ENCODE data around the gene ZMIZ2. TPM values are rescaled to one million over a fixed set of nuclear protein-coding genes. Genes with fewer than 3 reads are reported as not detected.

Gene ZMIZ2
- total and polyA plus RNA-seq, 9 of the 15 experiments (the other 6 are each of a cell fraction or from before 2014, with no cell fraction given) = 0.13 to 40.3 (median 4.9) TPM

DNA sequence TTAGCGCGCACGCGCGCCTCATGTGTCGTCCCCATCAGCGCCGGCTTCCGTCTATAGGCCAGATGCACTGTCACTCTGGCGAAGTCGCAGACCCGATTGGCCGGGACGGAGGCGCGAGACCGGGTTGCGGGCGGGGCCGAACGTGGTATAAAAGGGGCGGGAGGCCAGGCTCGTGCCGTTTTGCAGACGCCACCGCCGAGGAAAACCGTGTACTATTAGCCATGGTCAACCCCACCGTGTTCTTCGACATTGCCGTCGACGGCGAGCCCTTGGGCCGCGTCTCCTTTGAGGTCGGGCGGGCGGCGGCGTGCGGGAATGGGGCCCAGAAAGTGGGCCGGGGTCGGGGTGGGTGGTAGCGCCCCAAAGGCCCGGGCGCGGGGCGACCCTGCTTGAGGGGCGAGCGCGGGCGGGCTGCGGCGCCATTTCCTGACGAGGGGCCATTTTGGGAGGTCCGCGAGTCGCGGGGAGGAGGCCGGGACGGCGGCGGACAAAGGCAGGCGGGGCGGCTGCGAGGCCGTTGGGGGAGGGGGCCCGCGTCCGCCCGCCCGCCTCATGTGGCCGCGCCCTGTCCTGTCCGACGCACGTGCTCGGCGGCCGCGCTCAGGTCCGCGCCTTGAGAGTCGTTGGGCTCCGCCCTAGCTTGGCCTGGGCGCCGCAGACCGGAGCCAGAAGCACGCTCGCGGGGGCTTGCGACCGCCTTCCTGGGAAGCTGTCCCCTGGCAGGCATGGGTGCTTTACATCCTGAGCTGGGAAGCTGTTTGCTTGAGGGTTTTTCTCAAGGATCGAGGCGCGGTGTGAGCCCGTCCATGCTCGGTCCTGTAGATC is 48.1 kb downstream of the ZMIZ2 start, which contains the start of gene PPIA (continued):
- no peak for TF ChIP-seq NCOA1 (IDR thresholded peaks at IDR 0.05; ENCODE audit: low read depth)
- TF ChIP-seq ZNF282 (CRISPR knock-in tag; IDR thresholded peaks at IDR 0.05) = no peak; the same call in 1 of the 2 replicates
- TF ChIP-seq, protein P1, sequence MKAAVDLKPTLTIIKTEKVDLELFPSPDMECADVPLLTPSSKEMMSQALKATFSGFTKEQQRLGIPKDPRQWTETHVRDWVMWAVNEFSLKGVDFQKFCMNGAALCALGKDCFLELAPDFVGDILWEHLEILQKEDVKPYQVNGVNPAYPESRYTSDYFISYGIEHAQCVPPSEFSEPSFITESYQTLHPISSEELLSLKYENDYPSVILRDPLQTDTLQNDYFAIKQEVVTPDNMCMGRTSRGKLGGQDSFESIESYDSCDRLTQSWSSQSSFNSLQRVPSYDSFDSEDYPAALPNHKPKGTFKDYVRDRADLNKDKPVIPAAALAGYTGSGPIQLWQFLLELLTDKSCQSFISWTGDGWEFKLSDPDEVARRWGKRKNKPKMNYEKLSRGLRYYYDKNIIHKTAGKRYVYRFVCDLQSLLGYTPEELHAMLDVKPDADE (conservative IDR thresholded peaks at IDR 0.05; ENCODE audit: control insufficient read depth, low read depth, low read length) = 0 out of 2 replicates have a peak, but pooled peaks have one; percentile 76
- TF ChIP-seq ZNF699 (CRISPR knock-in tag; IDR thresholded peaks at IDR 0.05; ENCODE audit: insufficient replicate concordance) = no peak
- no peak for TF ChIP-seq WHSC1 (IDR thresholded peaks at IDR 0.05; ENCODE audit: low read length)
- TF ChIP-seq NEUROD1 (IDR thresholded peaks at IDR 0.05; ENCODE audit: borderline replicate concordance, low read depth, low read length, partially characterized antibody) = peak; percentile 95
- peak; percentile 98 for TF ChIP-seq GTF2A2 (tag; IDR thresholded peaks at IDR 0.05)
- TF ChIP-seq, protein P2, sequence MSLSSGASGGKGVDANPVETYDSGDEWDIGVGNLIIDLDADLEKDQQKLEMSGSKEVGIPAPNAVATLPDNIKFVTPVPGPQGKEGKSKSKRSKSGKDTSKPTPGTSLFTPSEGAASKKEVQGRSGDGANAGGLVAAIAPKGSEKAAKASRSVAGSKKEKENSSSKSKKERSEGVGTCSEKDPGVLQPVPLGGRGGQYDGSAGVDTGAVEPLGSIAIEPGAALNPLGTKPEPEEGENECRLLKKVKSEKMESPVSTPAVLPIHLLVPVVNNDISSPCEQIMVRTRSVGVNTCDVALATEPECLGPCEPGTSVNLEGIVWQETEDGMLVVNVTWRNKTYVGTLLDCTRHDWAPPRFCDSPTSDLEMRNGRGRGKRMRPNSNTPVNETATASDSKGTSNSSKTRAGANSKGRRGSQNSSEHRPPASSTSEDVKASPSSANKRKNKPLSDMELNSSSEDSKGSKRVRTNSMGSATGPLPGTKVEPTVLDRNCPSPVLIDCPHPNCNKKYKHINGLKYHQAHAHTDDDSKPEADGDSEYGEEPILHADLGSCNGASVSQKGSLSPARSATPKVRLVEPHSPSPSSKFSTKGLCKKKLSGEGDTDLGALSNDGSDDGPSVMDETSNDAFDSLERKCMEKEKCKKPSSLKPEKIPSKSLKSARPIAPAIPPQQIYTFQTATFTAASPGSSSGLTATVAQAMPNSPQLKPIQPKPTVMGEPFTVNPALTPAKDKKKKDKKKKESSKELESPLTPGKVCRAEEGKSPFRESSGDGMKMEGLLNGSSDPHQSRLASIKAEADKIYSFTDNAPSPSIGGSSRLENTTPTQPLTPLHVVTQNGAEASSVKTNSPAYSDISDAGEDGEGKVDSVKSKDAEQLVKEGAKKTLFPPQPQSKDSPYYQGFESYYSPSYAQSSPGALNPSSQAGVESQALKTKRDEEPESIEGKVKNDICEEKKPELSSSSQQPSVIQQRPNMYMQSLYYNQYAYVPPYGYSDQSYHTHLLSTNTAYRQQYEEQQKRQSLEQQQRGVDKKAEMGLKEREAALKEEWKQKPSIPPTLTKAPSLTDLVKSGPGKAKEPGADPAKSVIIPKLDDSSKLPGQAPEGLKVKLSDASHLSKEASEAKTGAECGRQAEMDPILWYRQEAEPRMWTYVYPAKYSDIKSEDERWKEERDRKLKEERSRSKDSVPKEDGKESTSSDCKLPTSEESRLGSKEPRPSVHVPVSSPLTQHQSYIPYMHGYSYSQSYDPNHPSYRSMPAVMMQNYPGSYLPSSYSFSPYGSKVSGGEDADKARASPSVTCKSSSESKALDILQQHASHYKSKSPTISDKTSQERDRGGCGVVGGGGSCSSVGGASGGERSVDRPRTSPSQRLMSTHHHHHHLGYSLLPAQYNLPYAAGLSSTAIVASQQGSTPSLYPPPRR (CRISPR knock-in tag; IDR thresholded peaks at IDR 0.05; ENCODE audit: borderline replicate concordance) = no peak
- peak; percentile 22; the same call in 1 of the 2 replicates for TF ChIP-seq POLR2AphosphoS2 (IDR thresholded peaks at IDR 0.05; ENCODE audit: low read length)
- no peak; the same call in 1 of the 2 replicates for TF ChIP-seq ATF7 (IDR thresholded peaks at IDR 0.05)
- TF ChIP-seq, protein P3, sequence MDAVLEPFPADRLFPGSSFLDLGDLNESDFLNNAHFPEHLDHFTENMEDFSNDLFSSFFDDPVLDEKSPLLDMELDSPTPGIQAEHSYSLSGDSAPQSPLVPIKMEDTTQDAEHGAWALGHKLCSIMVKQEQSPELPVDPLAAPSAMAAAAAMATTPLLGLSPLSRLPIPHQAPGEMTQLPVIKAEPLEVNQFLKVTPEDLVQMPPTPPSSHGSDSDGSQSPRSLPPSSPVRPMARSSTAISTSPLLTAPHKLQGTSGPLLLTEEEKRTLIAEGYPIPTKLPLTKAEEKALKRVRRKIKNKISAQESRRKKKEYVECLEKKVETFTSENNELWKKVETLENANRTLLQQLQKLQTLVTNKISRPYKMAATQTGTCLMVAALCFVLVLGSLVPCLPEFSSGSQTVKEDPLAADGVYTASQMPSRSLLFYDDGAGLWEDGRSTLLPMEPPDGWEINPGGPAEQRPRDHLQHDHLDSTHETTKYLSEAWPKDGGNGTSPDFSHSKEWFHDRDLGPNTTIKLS (IDR thresholded peaks at IDR 0.05; ENCODE audit: borderline replicate concordance, low read depth) = peak; percentile 60
- TF ChIP-seq, protein P4, sequence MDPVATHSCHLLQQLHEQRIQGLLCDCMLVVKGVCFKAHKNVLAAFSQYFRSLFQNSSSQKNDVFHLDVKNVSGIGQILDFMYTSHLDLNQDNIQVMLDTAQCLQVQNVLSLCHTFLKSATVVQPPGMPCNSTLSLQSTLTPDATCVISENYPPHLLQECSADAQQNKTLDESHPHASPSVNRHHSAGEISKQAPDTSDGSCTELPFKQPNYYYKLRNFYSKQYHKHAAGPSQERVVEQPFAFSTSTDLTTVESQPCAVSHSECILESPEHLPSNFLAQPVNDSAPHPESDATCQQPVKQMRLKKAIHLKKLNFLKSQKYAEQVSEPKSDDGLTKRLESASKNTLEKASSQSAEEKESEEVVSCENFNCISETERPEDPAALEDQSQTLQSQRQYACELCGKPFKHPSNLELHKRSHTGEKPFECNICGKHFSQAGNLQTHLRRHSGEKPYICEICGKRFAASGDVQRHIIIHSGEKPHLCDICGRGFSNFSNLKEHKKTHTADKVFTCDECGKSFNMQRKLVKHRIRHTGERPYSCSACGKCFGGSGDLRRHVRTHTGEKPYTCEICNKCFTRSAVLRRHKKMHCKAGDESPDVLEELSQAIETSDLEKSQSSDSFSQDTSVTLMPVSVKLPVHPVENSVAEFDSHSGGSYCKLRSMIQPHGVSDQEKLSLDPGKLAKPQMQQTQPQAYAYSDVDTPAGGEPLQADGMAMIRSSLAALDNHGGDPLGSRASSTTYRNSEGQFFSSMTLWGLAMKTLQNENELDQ (CRISPR knock-in tag; IDR thresholded peaks at IDR 0.05; ENCODE audit: borderline replicate concordance) = no peak
- TF ChIP-seq ZC3H4 (CRISPR knock-in tag; IDR thresholded peaks at IDR 0.05; ENCODE audit: borderline replicate concordance) = peak; percentile 99
- no peak for TF ChIP-seq EP300 (IDR thresholded peaks at IDR 0.05; ENCODE audit: low read length)
- peak; percentile 98 for TF ChIP-seq POLR2H (tag; IDR thresholded peaks at IDR 0.05; ENCODE audit: low read depth)
- TF ChIP-seq SAFB2 (IDR thresholded peaks at IDR 0.05; ENCODE audit: borderline replicate concordance, low read depth, low read length, severe bottlenecking) = no peak
